ENCODE measurements around the gene CCND1. TPM values are rescaled to one million over a fixed set of nuclear protein-coding genes. Genes with fewer than 3 reads are reported as not detected.
A peak's percentile ranks its signal among the peaks of the same experiment; 100 is the strongest.

CCND1 gene
- total and polyA plus RNA-seq, 2 of the 8 experiments (the other 6 are each of a cell fraction or from before 2014, with no cell fraction given) = 64.5 to 170 TPM

- Histone ChIP-seq H2BK15ac (ENCODE audit: low read length) (peak overlapping the region; percentile 81; the same call in 1 of the 2 replicates), H3K9ac (replicated peaks in 1 of 4; ENCODE audit: extremely low read depth in 1 of 4, low read depth in 3 of 4, low read length in 3 of 4) (no peak overlapping the region; a peak in 1 of 7 replicates), H3K23ac (ENCODE audit: insufficient read length) (no peak overlapping the region), H3K36me3 (ENCODE audit: control insufficient read depth in 2 of 4, insufficient read depth in 4 of 4, low read length in 3 of 4) (peaks cover 0 to 10% (median 4%) of the 10 kb centered on the region in 4 experiments; a peak in 3 of 8 replicates), H3K79me2 (ENCODE audit: control insufficient read depth in 1 of 2, insufficient read depth in 2 of 2, low read length in 2 of 2) (no peaks in the 10 kb centered on the region), H2BK120ac (replicated peaks; ENCODE audit: low read depth, low read length) (peak overlapping the region; percentile 28), H2AFZ (ENCODE audit: low read length) (no peak overlapping the region), H3K56ac (replicated peaks; ENCODE audit: insufficient read length, low read depth, low read length) (no peak overlapping the region), H2BK20ac (ENCODE audit: low read length) (peak overlapping the region; percentile 80), H2AK5ac (ENCODE audit: low read depth, low read length) (0 out of 2 replicates have a peak overlapping the region, but pooled peaks have one; percentile 71), H3K18ac (ENCODE audit: extremely low read depth, low read length) (no peak overlapping the region), H3K4me1 (replicated peaks in 1 of 4; ENCODE audit: control insufficient read depth in 3 of 4, insufficient read depth in 4 of 4, low read length in 3 of 4) (peaks cover 6 to 25% (median 12%) of the 10 kb centered on the region in 4 experiments; a peak in 6 of 7 replicates), H3K79me1 (ENCODE audit: low read depth, low read length) (no peaks in the 10 kb centered on the region; the same call in 1 of the 2 replicates), H4K5ac (ENCODE audit: insufficient read length, low read depth, low read length) (no peak overlapping the region), H4K20me1 (replicated peaks in 1 of 2; ENCODE audit: control insufficient read depth in 1 of 2, insufficient read depth in 2 of 2, low read length in 2 of 2) (peaks cover 1 to 5% of the 10 kb centered on the region in 2 experiments), H3K14ac (ENCODE audit: insufficient read length) (no peak overlapping the region), H3K23me2 (ENCODE audit: low read depth, low read length) (peaks cover 5% of the 10 kb centered on the region; the same call in 1 of the 2 replicates), H4K8ac (ENCODE audit: extremely low read depth, insufficient read depth, low read length) (0 out of 2 replicates have a peak overlapping the region, but pooled peaks have one; percentile 12), H4K91ac (replicated peaks; ENCODE audit: insufficient read length, low read length) (peak overlapping the region; percentile 86), H3K4ac (replicated peaks; ENCODE audit: insufficient read length, low read depth, low read length) (no peak overlapping the region), H3K4me3 (ENCODE audit: extremely low read depth in 1 of 4, insufficient read depth in 2 of 4, low read depth in 3 of 4, low read length in 4 of 4) (no peak overlapping the region), H2BK12ac (ENCODE audit: low read depth, low read length) (peak overlapping the region; percentile 84; the same call in 1 of the 2 replicates), H3K9me3 (ENCODE audit: insufficient read depth in 2 of 2, low read depth in 1 of 2, low read length in 1 of 2) (no peaks in the 10 kb centered on the region), H3K4me2 (ENCODE audit: insufficient read depth in 1 of 2, low read depth in 2 of 2, low read length in 2 of 2) (no peak overlapping the region), H3K27me3 (replicated peaks in 1 of 4; ENCODE audit: control insufficient read depth in 3 of 4, extremely low read depth in 1 of 4, insufficient read depth in 3 of 4, low read length in 3 of 4) (peaks cover 0 to 5% (median 3%) of the 10 kb centered on the region in 4 experiments; a peak in 3 of 7 replicates), H2BK5ac (ENCODE audit: low read depth, low read length) (peak overlapping the region; percentile 66), H3K27ac (ENCODE audit: low read depth, low read length) (no peak overlapping the region)
- ChIA-PET POLR2A (ENCODE audit: partially characterized antibody) (interaction anchor here (1.1 to 4.2 kb wide), 2 partner anchors 10 to 41 kb away, joined by 3 to 23 read pairs; no protein-coding TSS in a partner anchor), CTCF (ENCODE audit: partially characterized antibody) (interaction anchor here (1.1 to 1.2 kb wide), 3 partner anchors 10 to 102 kb away, joined by 4 read pairs; no protein-coding TSS in a partner anchor)
- WGBS, 2 experiments (ENCODE audit: extremely low coverage in 1 of 2, insufficient coverage in 1 of 2, insufficient read length in 1 of 2, insufficient replicate concordance in 2 of 2, low coverage in 1 of 2, low lambda C conversion rate in 2 of 2, missing lambda C conversion rate in 1 of 2) = 94% methylated on average over 13 of the region's 13 CpGs; no CpG with 5 or more reads in 1 of the 2 experiments
- no peak for FAIRE-seq
- DNase-seq (ENCODE audit: low read depth in 1 of 2, low spot score in 2 of 2) = no peak
- TF ChIP-seq SAP30 (IDR thresholded peaks at IDR 0.05; ENCODE audit: insufficient read depth, insufficient replicate concordance, low read length) (no peak), RAD21 (IDR thresholded peaks at IDR 0.05 in 1 of 2, conservative IDR thresholded peaks at IDR 0.05 in 1 of 2; ENCODE audit: low read depth in 2 of 2, low read length in 2 of 2) (no peak), EZH2 (IDR thresholded peaks at IDR 0.05; ENCODE audit: low read depth, low read length, severe bottlenecking) (no peak), RFX5 (IDR thresholded peaks at IDR 0.05; ENCODE audit: borderline replicate concordance, low read depth, low read length) (no peak), CBX8 (IDR thresholded peaks at IDR 0.05; ENCODE audit: borderline replicate concordance, low read depth, low read length) (no peak), GABPA (IDR thresholded peaks at IDR 0.05; ENCODE audit: borderline replicate concordance, insufficient read depth, low read length) (no peak), KDM5A (IDR thresholded peaks at IDR 0.05; ENCODE audit: low read length) (no peak), JUND (IDR thresholded peaks at IDR 0.05; ENCODE audit: low read length) (no peak), HDAC2 (IDR thresholded peaks at IDR 0.05; ENCODE audit: borderline replicate concordance in 1 of 2, low read depth in 2 of 2, low read length in 2 of 2) (no peak), CHD2 (IDR thresholded peaks at IDR 0.05; ENCODE audit: low read length) (no peak), BACH1 (IDR thresholded peaks at IDR 0.05; ENCODE audit: low read length) (no peak), MAFK (IDR thresholded peaks at IDR 0.05; ENCODE audit: low read depth, low read length) (no peak)
These were observed 58.3 kb downstream of the CCND1 start for GRCh38 chr11:69699213-69699612.

All from H1 (cell line).